ENCODE data around the gene KRT20.

The KRT20 gene

DNA sequence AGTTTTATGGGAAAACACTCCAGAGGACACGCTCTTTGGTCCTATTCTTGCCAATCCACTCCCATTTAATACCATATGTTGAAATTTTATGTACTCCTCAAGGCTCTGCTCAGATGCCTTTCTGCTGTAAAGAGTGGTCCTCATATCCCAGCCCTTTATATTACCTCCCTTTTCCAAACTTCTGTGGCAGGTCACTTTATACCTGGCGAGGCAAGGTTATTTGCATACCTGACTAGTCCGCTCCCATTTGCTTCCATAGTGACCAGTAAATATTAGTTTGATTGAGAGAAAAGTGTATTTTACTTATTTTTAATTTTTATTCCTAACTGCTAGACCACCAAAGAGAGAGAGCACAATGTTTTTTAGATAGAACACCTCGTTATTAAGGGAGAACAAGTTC lies 35.3 kb downstream of the KRT20 start:
- DNase-seq = no peak

DNA sequence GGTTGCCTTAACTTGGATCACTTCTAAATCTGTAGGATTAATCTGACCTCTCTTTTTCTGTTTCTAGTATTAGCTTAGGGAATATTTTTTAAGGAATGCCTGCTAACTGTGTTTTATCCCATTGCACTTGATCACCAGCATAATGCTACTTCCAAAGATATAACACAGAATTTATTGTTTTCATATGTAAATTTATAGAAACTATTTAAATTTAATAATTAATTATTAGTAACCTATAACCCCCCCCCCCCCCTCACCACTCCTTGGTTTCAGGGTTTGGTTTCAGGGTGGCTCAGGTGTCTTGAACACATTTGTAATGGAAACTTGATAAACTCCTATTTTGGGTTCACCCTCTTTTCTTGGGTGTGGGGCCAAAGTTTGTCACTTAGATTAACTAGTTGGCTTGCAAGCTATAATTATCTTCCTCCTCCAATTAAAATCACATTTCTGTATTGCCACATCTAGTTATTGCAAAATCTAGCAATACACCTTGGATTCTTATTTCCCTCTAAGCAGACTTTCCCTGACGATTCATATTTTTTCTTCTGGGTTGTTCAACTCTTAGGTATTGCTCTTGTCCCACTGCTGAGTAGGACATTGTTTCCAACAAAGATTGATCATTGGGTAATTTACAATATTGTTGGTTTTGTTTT lies 36.3 kb downstream of the KRT20 start:
- no peak for DNase-seq

DNA sequence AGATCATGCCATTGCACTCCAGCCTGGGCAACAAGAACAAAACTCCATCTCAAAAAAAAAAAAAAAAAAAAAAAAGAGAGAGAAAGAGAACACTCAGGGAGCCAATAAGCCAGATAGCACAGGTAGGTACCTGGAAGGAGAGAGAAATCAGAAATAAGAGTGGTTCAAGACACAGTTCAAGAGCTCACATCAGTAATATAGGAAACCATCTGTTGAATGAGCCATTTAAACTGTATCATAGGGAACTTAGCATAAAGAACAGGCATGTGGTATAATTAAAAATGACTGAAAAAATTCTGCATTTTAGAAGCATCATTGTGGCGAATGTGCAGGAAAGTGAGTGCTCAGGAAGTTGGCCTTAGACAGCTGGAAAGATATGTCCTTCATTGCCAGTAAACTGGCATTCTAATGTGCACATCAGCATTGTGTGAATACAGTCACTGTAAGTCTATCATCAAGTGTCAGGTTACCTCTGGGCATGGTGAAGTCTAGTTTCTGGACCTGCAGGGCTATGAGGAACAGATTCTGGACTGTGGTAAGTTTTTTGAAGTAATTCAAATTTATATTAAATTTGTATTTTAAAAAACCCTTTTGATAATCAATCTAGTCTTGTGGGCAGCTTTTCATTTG lies 38.4 kb downstream of the KRT20 start:
- DNase-seq = no peak

DNA sequence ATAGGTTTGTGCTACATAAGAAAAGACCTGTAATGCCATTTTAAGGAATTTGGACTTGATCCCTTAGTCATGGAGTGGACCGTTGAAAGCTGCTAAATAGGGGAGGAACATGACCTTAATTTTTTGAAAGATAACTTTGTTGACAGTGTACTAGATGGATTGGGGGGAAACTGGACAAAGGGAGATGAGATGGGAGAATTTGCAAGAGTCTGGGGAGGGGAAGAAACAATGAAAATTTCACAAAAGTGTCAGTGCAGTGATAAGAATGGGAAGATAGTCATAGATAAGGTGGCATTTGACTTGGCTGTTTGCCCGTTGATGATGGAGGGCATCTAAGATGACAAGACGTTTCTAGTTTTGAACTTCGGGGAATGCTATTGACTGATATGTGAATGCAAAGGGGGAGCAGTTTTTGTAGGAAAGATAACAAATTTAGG lies 40.4 kb downstream of the KRT20 start:
- DNase-seq = no peak

DNA sequence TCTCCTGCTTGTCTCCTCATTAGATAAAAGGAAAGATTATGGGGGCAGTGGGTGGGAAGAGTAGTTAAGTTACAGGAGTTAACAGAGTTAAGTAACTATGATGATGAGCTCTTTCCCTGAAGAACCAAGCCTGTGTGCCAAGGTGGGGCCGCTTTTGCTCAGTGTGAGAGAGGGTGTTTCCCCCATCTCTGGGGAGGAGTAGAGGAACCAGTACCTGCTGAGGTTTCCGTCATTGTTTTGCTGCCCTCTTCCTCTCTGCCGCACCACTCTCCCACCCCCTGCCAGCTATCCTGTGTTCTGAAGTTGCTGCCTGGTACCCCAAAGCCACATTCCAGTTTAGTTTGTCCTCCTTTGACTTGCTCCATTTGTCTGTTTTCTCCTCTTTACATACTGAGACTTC lies 41.8 kb downstream of the KRT20 start:
- no peak for DNase-seq

DNA sequence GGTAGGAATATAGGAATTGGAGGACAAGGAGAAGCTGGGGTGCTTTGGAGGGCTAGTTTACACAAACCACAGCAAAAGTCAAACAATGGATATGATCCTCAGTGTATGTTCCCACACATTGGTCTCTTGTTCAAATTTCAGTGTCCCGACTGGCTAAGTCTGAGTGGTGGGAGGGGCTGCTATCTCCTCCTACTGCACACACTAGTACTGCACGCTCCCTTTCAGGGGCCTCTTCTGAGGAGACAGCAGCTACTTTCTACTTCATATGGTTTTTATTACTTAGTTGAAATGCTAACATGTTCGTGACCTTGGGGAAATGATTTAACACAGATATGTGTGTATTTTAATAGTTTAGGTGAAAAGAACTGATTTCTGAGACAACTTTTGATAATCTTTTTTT lies 43.8 kb downstream of the KRT20 start:
- no peak for DNase-seq

DNA sequence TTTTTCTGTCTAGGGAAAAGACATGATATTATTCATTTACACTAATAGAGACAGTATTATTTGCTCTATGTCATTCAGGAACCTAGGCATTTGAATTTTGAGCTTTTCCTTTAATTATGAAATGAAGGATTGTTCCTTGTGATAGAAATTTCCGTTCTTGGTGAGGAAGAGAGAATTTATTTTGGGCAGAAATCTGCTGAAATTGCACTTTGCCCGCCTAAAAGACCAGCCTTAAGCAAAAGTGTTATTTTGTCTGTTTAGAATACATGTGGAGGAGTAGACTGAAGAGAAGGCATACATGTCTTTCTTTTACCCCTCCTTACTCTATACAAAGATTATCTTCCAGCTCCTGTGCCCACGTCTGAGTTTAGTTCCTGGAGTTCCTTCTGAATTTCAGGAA lies 45.8 kb downstream of the KRT20 start:
- no peak for DNase-seq

DNA sequence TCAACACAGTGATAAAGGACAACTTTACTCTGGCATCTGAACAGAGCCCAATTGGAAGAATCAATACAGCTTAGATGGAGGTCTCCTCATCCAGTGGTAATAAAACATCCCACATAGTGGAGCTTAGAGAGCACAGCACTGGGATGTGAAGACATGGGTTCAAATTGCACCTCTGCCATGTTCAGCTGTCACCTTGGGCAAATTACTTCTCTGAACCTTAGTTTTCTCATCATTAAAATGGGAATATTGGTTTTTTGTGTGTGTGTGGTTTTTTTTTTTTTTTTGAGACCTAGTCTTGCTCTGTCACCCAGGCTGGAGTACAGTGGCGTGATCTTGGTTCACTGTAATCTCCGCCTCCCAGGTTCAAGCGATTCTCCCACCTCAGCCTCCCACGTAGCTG lies 49.0 kb downstream of the KRT20 start:
- DNase-seq = no peak

DNA sequence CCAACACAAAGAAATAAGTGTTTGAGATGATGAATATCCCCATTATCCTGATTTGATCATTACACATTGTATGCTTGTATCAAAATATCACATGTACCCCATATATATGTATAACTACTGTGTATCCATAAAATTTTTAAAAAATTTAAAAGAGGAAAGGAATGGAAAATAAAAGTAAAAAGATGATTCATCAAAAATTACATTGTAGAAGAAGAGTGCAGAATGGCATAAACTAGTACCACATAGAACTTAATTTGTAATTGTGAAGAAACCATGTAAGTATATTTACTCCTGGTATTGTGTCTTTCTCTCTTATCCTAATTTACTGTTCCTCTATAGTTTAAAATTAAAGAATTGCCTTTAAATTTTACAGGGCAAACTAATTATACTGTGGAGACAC lies 51.2 kb downstream of the KRT20 start:
- DNase-seq = no peak

DNA sequence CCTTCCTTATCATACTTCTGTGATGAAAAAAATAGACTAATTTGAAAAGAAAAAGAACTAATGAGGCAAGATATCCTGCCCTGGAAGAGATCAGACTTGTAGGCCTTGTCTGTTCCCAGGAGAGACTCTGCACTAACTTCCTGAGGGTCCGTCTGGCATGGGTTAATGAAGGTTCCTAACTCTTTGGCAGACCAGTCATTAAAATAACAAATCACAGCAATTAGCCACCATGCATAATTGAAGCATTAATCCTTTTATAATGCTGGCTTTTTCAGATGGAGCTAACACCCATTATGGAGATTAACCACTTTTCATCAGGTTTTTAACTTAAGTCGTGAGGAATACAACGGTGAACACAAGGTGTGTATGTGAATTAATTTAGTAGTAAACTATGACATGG lies 52.2 kb downstream of the KRT20 start:
- DNase-seq = no peak

DNA sequence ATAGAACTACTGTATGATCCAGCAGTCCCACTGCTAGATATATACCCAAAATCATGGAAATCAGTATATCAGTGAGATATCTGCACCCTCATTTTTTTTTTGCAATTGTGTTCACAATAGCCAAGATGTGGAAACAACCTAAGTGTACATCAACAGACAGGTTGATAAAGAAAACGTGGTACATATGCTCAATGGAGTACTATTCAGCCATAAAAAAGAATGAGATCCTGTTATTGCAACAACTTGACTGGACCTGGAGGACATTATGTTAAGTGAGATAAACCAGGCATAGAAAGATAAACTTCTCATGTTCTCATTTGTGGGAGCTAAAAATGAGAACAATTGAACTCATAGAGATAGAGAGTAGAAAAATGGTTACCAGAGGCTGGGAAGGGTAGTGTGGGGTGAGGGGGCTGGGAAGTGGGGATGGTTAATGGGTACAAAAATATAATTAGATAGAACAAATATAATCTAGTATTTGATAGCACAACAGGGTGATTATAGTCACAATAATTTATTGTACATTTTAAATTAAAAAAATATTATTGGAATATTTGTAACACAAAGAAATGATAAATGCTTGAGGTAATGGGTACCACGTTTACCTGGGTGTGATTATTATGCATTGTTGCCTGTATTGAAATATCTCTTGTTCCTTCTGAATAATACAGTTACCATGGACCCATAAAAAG lies 54.8 kb downstream of the KRT20 start:
- no peak for DNase-seq

DNA sequence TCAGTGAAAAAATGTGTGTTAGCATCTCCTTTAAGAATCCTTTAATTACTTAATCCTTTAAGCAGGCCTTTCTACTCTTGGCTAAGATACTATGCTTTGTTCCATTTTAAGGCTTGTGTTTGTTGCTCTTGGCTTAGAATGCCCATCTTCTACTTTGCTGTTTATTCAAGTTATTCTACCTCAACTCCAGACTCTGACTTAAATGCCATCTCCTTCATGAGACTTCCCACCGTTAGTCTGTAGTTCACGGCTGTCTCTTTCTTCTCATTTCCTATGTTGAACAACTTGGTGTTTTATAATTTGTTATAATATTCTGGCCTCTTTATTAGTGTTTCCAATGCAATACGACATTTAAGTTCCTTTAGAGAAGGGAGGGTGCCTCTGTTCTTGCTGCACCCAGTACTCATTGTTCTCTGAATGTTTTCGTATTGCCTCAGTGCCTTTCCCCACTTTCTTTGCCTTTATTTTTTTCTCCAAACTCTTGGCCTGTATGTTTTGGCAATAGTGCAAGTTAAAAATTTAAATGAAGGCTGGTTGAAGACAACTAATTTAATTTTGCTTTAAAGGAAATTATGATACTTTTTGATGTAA lies 56.5 kb downstream of the KRT20 start:
- DNase-seq = no peak

DNA sequence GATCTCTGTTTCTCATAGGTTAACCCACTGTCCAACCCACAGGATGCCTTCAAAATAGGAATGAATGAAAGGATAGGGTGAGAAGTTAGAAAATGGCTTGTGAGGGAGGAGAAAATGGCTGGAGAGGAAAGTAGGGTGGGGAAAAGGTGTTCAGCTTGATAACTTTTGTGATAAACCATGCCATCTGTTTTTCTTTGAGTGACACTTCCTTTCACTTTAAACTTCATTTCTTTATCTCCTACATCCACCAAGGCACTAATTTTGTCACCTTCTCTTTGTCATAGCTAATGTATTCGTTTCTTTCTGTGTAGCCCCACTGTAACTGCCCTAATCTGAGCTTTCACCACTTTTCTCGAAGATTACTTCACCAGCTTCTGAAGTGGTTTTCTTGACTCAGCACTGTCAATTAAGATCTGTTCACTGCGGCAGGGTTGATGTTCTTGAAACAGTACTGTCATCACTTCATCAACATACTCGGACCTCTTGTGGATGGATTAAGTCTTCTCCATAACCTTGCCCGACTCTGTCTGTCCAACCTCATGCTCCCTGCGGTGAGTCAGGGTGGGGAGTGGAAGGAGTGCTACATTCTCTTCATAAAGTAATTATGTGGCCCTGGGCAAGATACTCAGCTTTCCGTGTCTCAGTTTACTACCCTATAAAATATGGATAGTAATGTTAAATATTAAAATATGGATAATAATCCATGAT lies 57.1 kb downstream of the KRT20 start:
- no peak for DNase-seq
